Measurements from ENCODE around the gene SUN5. TPM values are rescaled to one million over a fixed set of nuclear protein-coding genes. Genes with fewer than 3 reads are reported as not detected.

The SUN5 gene
- total and polyA plus RNA-seq, 8 donors: not detected

- ATAC-seq (no peak), DNase-seq (peak in 1 of 6 donors; percentile 51), FAIRE-seq (no peak)
- TF ChIP-seq, protein P1, sequence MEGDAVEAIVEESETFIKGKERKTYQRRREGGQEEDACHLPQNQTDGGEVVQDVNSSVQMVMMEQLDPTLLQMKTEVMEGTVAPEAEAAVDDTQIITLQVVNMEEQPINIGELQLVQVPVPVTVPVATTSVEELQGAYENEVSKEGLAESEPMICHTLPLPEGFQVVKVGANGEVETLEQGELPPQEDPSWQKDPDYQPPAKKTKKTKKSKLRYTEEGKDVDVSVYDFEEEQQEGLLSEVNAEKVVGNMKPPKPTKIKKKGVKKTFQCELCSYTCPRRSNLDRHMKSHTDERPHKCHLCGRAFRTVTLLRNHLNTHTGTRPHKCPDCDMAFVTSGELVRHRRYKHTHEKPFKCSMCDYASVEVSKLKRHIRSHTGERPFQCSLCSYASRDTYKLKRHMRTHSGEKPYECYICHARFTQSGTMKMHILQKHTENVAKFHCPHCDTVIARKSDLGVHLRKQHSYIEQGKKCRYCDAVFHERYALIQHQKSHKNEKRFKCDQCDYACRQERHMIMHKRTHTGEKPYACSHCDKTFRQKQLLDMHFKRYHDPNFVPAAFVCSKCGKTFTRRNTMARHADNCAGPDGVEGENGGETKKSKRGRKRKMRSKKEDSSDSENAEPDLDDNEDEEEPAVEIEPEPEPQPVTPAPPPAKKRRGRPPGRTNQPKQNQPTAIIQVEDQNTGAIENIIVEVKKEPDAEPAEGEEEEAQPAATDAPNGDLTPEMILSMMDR (IDR thresholded peaks at IDR 0.05): no peak
- Histone ChIP-seq H3K4me3 (no peak overlapping the region), H3K36me3 (no peaks in the 10 kb centered on the region), H3K4me1 (no peaks in the 10 kb centered on the region), H3K27ac (no peak overlapping the region), H3K9me3 (no peaks in the 10 kb centered on the region), H3K27me3 (no peaks in the 10 kb centered on the region)
- WGBS, 2 donors: 37 to 52% methylated on average over 9 of the region's 9 CpGs
- intact Hi-C loops (cut with DNase I): no loop called here
Measured at GRCh38 chr20:33000802-33001466, 3.3 kb downstream of the SUN5 start.

DNA sequence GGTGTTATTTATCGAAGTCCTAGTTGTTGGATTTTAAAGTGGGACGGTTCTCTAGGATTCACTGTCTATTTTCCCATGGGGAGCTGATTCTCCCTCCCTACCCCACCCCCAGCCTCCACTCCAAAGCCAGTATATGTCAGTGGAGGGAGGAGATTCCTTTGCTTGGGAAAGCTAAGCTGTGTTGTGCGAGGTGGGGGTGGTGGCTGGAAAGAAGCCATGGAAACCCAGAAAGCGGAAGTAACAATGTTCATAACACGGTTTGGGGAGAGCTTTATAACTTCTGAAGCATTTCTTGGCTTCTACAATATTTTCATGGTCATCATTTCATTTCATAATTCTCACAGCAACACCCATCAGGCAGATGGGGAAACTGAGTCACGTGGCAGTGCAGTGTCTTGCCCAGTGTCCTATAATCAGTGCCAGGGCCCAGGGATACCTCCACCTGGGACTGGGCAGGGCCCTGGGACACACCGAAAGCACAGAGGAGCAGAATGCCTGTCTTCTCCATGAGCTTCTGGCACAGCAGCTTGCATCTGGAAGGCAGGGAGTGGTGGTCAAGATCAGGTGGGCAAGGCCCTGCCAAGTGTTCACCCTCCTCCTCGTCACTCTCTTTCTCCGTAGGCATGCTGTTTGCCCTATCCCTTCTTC is 4.5 kb downstream of the SUN5 start:
- WGBS, 2 donors: 49 to 62% methylated on average over 9 of the region's 9 CpGs
- Histone ChIP-seq H3K27ac (no peak overlapping the region), H3K4me1 (no peaks in the 10 kb centered on the region), H3K4me3 (no peak overlapping the region), H3K36me3 (no peaks in the 10 kb centered on the region), H3K9me3 (no peaks in the 10 kb centered on the region), H3K27me3 (no peaks in the 10 kb centered on the region)
- FAIRE-seq: no peak
- no peak for DNase-seq
- TF ChIP-seq, protein P1 (IDR thresholded peaks at IDR 0.05): no peak
- intact Hi-C loops (cut with DNase I): no loop called here
- ATAC-seq: peak in 1 of 4 donors; percentile 47

- intact Hi-C loops (cut with DNase I): no loop called here
- ATAC-seq (no peak), FAIRE-seq (no peak), DNase-seq (no peak)
- 47 to 59% methylated on average over 2 of the region's 2 CpGs for WGBS, 2 donors
- Histone ChIP-seq H3K27me3 (no peaks in the 10 kb centered on the region), H3K27ac (no peak overlapping the region), H3K9me3 (no peaks in the 10 kb centered on the region), H3K4me1 (no peaks in the 10 kb centered on the region), H3K36me3 (no peaks in the 10 kb centered on the region), H3K4me3 (no peak overlapping the region)
- TF ChIP-seq, protein P1 (IDR thresholded peaks at IDR 0.05): no peak
Measured at GRCh38 chr20:32997431-32997830, 6.8 kb downstream of the SUN5 start.

- Histone ChIP-seq H3K27ac (no peak overlapping the region), H3K36me3 (no peaks in the 10 kb centered on the region), H3K27me3 (no peaks in the 10 kb centered on the region), H3K4me3 (no peak overlapping the region), H3K4me1 (no peaks in the 10 kb centered on the region), H3K9me3 (no peaks in the 10 kb centered on the region)
- TF ChIP-seq, protein P1 (IDR thresholded peaks at IDR 0.05): no peak
- ATAC-seq: no peak
- intact Hi-C loops (cut with DNase I): no loop called here
- no peak for DNase-seq
- no peak for FAIRE-seq
Measured at GRCh38 chr20:32995802-32996201, 8.4 kb downstream of the SUN5 start.

GRCh38 chr20:32993496-32994050 is 10.7 kb downstream of the SUN5 start:
- H3K27ac ChIP-seq: no peak overlapping the region
- no peak overlapping the region for H3K4me3 ChIP-seq
- intact Hi-C loops (cut with DNase I): no loop called here
- DNase-seq (no peak), FAIRE-seq (no peak), ATAC-seq (no peak)
- no peaks in the 10 kb centered on the region for H3K36me3 ChIP-seq
- no peaks in the 10 kb centered on the region for H3K4me1 ChIP-seq
- 67 to 68% methylated on average over 8 of the region's 8 CpGs for WGBS, 2 donors
- TF ChIP-seq, protein P1 (IDR thresholded peaks at IDR 0.05): no peak
- no peaks in the 10 kb centered on the region for H3K9me3 ChIP-seq
- no peaks in the 10 kb centered on the region for H3K27me3 ChIP-seq
